ENCODE data around the gene TRAFD1.

DNA sequence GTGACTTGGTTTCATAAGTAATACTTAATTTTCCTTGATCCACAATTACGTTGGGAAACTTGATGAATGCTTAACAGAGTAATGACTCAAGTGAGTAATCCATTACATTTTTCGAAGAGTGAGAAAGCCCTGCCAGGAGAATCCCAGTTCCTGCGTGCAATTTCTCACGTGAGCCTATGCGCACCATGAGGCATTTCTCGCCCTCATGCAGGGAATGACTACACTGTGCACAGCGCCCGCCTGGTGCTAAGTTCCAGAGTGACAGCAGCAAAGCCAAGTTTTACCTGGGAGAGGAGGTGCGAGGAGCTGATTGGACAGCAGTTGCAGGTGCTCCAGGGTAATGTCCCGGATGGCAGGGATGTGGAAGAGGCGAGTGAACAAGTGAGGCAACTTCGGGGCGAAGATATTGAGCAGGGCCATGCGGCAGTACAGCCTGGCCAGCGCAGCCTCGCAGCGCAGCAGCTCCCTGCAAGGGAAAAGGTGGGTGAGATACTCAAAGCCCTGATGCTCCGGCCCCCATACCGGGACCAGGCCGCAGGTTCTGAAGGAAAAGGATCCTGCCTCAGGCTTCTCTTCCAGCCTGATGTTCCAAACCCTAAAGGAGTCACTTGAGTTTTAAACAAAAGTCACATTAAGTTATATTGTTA, 69.4 kb downstream of the TRAFD1 start:
- no peak for TF ChIP-seq EZH2 (IDR thresholded peaks at IDR 0.05; ENCODE audit: borderline replicate concordance, low read depth, low read length, severe bottlenecking)
- TF ChIP-seq CTCF (IDR thresholded peaks at IDR 0.05; ENCODE audit: extremely low read depth in 1 of 2, insufficient read depth in 1 of 2, low read depth in 1 of 2, low read length in 2 of 2) = no peak
- TF ChIP-seq MYC (IDR thresholded peaks at IDR 0.05; ENCODE audit: low read depth, low read length) = no peak
- no peak for TF ChIP-seq POLR2AphosphoS5 (IDR thresholded peaks at IDR 0.05; ENCODE audit: insufficient read depth, low read depth, low read length)
- no peak for TF ChIP-seq POLR2A (IDR thresholded peaks at IDR 0.05; ENCODE audit: low read depth, low read length)
